HEK293 (cell line): Measurements from ENCODE around the gene C1orf167.

Experiments
- CTCF ChIA-PET: fragments of 350-600 bp; formaldehyde crosslinking; extraction: SDS; loops from one replicate; lab custom pipeline; 2021; ENCODE audit warnings: antibody characterized with exemption; lab: Yijun Ruan, JAX
- POLR2A ChIA-PET: fragments of 300-600 bp; formaldehyde crosslinking; extraction: SDS; loops from one replicate; lab custom pipeline; 2020; ENCODE audit warnings: antibody characterized with exemption, inconsistent platforms; lab: Yijun Ruan, JAX
- H3K27ac ChIP-seq: fragments of 200-500 bp; sonication (Bioruptor generic); 2 replicates; pipeline ENCODE4 v1.5.1; 2014; ENCODE audit warnings: low read depth, low read length, control low read depth, inconsistent platforms; ENCODE audit errors: extremely low read depth
- H3K36me3 ChIP-seq, 2 experiments: fragments of 200-500 bp in 1 of 2; sonication (Bioruptor generic) in 1 of 2; 1 replicate in 1 of 2; 2 replicates in 1 of 2; pipeline ENCODE4 v1.5.1; 2014 to 2017; ENCODE audit warnings: inconsistent platforms in 2 of 2, low read length in 2 of 2; ENCODE audit not compliant: control insufficient read depth in 2 of 2, insufficient read depth in 1 of 2
- H3K4me1 ChIP-seq: fragments of 200-500 bp; sonication (Bioruptor generic); 2 replicates; pipeline ENCODE4 v1.5.1; 2014; ENCODE audit warnings: mild to moderate bottlenecking, low read length, inconsistent platforms; ENCODE audit not compliant: control insufficient read depth, insufficient read depth
- H3K4me3 ChIP-seq: 2 replicates; pipeline ENCODE4 v1.5.1; 2011; ENCODE audit warnings: low read depth, mild to moderate bottlenecking, control low read depth, low read length, moderate library complexity
- H3K9me3 ChIP-seq: fragments of 200-500 bp; sonication (Bioruptor generic); 2 replicates; pipeline ENCODE4 v1.5.1; 2014; ENCODE audit warnings: low read depth, low read length, inconsistent platforms; ENCODE audit not compliant: control insufficient read depth, insufficient read depth
- EGR2 ChIP-seq: fragments of 450-650 bp; formaldehyde crosslinking; IDR thresholded peaks from 2 replicates; pipeline ENCODE4 v1.5.1; 2016; ENCODE audit warnings: low read depth, missing biosample characterization, missing genetic modification characterization
- GFI1B ChIP-seq: fragments of 450-650 bp; formaldehyde crosslinking; IDR thresholded peaks from 2 replicates; pipeline ENCODE4 v1.5.1; 2016; ENCODE audit warnings: missing biosample characterization, missing genetic modification characterization
- KLF9 ChIP-seq: fragments of 450-650 bp; formaldehyde crosslinking; IDR thresholded peaks from 2 replicates; pipeline ENCODE4 v1.5.1; 2016; ENCODE audit warnings: missing biosample characterization, missing genetic modification characterization, low read depth
- PRDM1 ChIP-seq: fragments of 450-650 bp; formaldehyde crosslinking; IDR thresholded peaks from 2 replicates; pipeline ENCODE4; 2016; ENCODE audit warnings: missing biosample characterization, missing genetic modification characterization
- SCRT2 ChIP-seq: fragments of 450-650 bp; formaldehyde crosslinking; IDR thresholded peaks from 2 replicates; pipeline ENCODE4 v1.5.1; 2016; ENCODE audit warnings: missing biosample characterization, missing genetic modification characterization
- YY1 ChIP-seq: fragments of 450-650 bp; formaldehyde crosslinking; IDR thresholded peaks from 2 replicates; pipeline ENCODE4 v1.5.1; 2018; ENCODE audit warnings: missing biosample characterization, missing genetic modification characterization
- ZBTB1 ChIP-seq: fragments of 450-650 bp; formaldehyde crosslinking; IDR thresholded peaks from 2 replicates; pipeline ENCODE4 v1.5.1; 2016; ENCODE audit warnings: missing biosample characterization, missing genetic modification characterization
- ZBTB48 ChIP-seq: fragments of 450-650 bp; formaldehyde crosslinking; IDR thresholded peaks from 2 replicates; pipeline ENCODE4 v1.5.1; 2016; ENCODE audit warnings: missing biosample characterization, missing genetic modification characterization
- ZIC2 ChIP-seq: fragments of 450-650 bp; formaldehyde crosslinking; IDR thresholded peaks from 2 replicates; pipeline ENCODE4 v1.5.1; 2016; ENCODE audit warnings: missing biosample characterization, missing genetic modification characterization
- ZNF114 ChIP-seq: fragments of 450-650 bp; formaldehyde crosslinking; IDR thresholded peaks from 2 replicates; pipeline ENCODE4 v1.5.0; 2017; ENCODE audit warnings: missing biosample characterization, missing genetic modification characterization
- ZNF121 ChIP-seq: fragments of 450-650 bp; formaldehyde crosslinking; IDR thresholded peaks from 2 replicates; pipeline ENCODE4 v1.5.1; 2016; ENCODE audit warnings: missing biosample characterization, missing genetic modification characterization
- ZNF140 ChIP-seq: fragments of 450-650 bp; formaldehyde crosslinking; IDR thresholded peaks from 2 replicates; pipeline ENCODE4 v1.5.1; 2016; ENCODE audit warnings: missing biosample characterization, missing genetic modification characterization
- ZNF184 ChIP-seq: fragments of 450-650 bp; IDR thresholded peaks from 2 replicates; pipeline ENCODE4 v1.5.1; 2018; ENCODE audit warnings: missing biosample characterization, mild to moderate bottlenecking, missing genetic modification characterization
- ZNF335 ChIP-seq: fragments of 450-650 bp; formaldehyde crosslinking; conservative IDR thresholded peaks from 2 replicates; pipeline ENCODE4 v1.5.1; 2016; ENCODE audit warnings: missing biosample characterization, missing genetic modification characterization
- ZNF416 ChIP-seq: fragments of 450-650 bp; formaldehyde crosslinking; IDR thresholded peaks from 2 replicates; pipeline ENCODE4 v1.5.1; 2016; ENCODE audit warnings: missing biosample characterization, missing genetic modification characterization
- ZNF514 ChIP-seq: fragments of 450-650 bp; formaldehyde crosslinking; IDR thresholded peaks from 2 replicates; pipeline ENCODE4 v1.5.1; 2016; ENCODE audit warnings: missing biosample characterization, missing genetic modification characterization
- ZNF544 ChIP-seq: fragments of 450-650 bp; formaldehyde crosslinking; IDR thresholded peaks from 2 replicates; pipeline ENCODE4 v1.5.0; 2017; ENCODE audit warnings: missing biosample characterization, missing genetic modification characterization
- ZNF624 ChIP-seq: fragments of 450-650 bp; formaldehyde crosslinking; IDR thresholded peaks from 2 replicates; pipeline ENCODE4 v1.5.1; 2017; ENCODE audit warnings: missing biosample characterization, missing genetic modification characterization
- ZNF626 ChIP-seq: fragments of 450-650 bp; sonication (Bioruptor Pico); formaldehyde crosslinking; IDR thresholded peaks from 2 replicates; pipeline ENCODE4 v1.5.1; 2018; ENCODE audit warnings: missing biosample characterization, missing genetic modification characterization, inconsistent platforms
- ZNF660 ChIP-seq: fragments of 450-650 bp; IDR thresholded peaks from 2 replicates; pipeline ENCODE4 v1.5.1; 2018; ENCODE audit warnings: missing biosample characterization, mild to moderate bottlenecking, missing genetic modification characterization
- ZNF707 ChIP-seq: fragments of 450-650 bp; formaldehyde crosslinking; IDR thresholded peaks from 2 replicates; pipeline ENCODE4 v1.5.1; 2016; ENCODE audit warnings: missing biosample characterization, missing genetic modification characterization
- ZNF747 ChIP-seq: fragments of 450-650 bp; formaldehyde crosslinking; IDR thresholded peaks from 2 replicates; pipeline ENCODE4 v1.5.1; 2016; ENCODE audit warnings: missing biosample characterization, missing genetic modification characterization
- ZNF830 ChIP-seq: fragments of 450-650 bp; IDR thresholded peaks from 2 replicates; pipeline ENCODE4 v1.5.0; 2018; ENCODE audit warnings: missing biosample characterization, missing genetic modification characterization, low read depth, mild to moderate bottlenecking, moderate library complexity
- TF ChIP-seq, protein P1 (sequence below): fragments of 450-650 bp; formaldehyde crosslinking; IDR thresholded peaks from 2 replicates; pipeline ENCODE4 v1.5.1; 2016; ENCODE audit warnings: missing biosample characterization, missing genetic modification characterization
- TF ChIP-seq, protein P2 (sequence below): fragments of 450-650 bp; formaldehyde crosslinking; IDR thresholded peaks from 2 replicates; pipeline ENCODE4 v1.5.1; 2016; ENCODE audit warnings: missing biosample characterization, missing genetic modification characterization
- TF ChIP-seq, protein P3 (sequence below): fragments of 450-650 bp; formaldehyde crosslinking; IDR thresholded peaks from 2 replicates; pipeline ENCODE4 v1.5.1; 2016; ENCODE audit warnings: missing biosample characterization, missing genetic modification characterization, low read depth
- TF ChIP-seq, protein P4 (sequence below): fragments of 450-650 bp; formaldehyde crosslinking; IDR thresholded peaks from 2 replicates; pipeline ENCODE4 v1.5.1; 2016; ENCODE audit warnings: missing biosample characterization, missing genetic modification characterization

Gene C1orf167

GRCh38 chr1:11740258-11741192 is 21.5 kb upstream of the C1orf167 start:
- H3K4me1 ChIP-seq = peaks cover 3% of the 10 kb centered on the region; the same call in 1 of the 2 replicates
- ChIA-PET CTCF (interaction anchor here (0.6 to 1.7 kb wide), 4 partner anchors 21 to 420 kb away, joined by 3 to 4 read pairs (median 4); no protein-coding TSS in a partner anchor), POLR2A (no interaction called here)

DNA sequence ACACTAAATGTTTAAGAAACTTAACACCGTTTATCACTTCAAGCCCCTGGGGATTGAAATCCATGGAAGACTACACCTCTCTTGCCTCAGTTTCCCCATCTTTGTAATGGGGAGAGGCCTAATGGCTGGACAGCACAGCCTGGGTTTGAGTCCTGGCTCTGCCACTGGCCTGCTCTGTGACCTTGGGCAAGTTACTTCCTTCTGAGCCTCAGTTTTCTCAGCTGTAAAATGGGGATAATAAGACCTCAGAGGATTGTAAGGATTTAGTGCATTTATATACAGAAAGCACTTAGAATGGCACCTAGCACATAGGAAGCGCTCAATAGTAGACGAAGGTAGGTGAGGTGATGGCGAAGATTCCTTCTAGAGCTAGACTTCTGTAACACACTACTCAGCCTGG is 20.5 kb upstream of the C1orf167 start:
- Histone ChIP-seq H3K27ac (no peak overlapping the region), H3K36me3 (peaks cover 0 to 12% of the 10 kb centered on the region in 2 experiments; a peak in 1 of 3 replicates), H3K9me3 (no peaks in the 10 kb centered on the region), H3K4me3 (no peak overlapping the region), H3K4me1 (peaks cover 3% of the 10 kb centered on the region; the same call in 1 of the 2 replicates)
- POLR2A ChIA-PET = no interaction called here
- CTCF ChIA-PET = interaction anchor here (0.6 to 1.7 kb wide), 3 partner anchors 21 to 90 kb away, joined by 3 to 4 read pairs (median 3); no protein-coding TSS in a partner anchor
- TF ChIP-seq EGR2 (no peak), ZNF626 (tag by site-specific recombination) (no peak), ZNF335 (tag by site-specific recombination) (no peak), ZNF140 (tag by site-specific recombination) (no peak), ZNF660 (tag by site-specific recombination) (no peak), GFI1B (tag by site-specific recombination) (no peak), ZNF416 (tag by site-specific recombination) (no peak), ZNF830 (tag by site-specific recombination) (no peak), PRDM1 (tag by site-specific recombination) (no peak), KLF9 (tag by site-specific recombination) (no peak), ZBTB48 (tag by site-specific recombination) (no peak), ZBTB1 (tag by site-specific recombination) (no peak), YY1 (tag by site-specific recombination) (no peak), ZNF514 (tag by site-specific recombination) (no peak)
- TF ChIP-seq, protein P1, sequence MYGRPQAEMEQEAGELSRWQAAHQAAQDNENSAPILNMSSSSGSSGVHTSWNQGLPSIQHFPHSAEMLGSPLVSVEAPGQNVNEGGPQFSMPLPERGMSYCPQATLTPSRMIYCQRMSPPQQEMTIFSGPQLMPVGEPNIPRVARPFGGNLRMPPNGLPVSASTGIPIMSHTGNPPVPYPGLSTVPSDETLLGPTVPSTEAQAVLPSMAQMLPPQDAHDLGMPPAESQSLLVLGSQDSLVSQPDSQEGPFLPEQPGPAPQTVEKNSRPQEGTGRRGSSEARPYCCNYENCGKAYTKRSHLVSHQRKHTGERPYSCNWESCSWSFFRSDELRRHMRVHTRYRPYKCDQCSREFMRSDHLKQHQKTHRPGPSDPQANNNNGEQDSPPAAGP (tag by site-specific recombination) = no peak
- TF ChIP-seq, protein P2, sequence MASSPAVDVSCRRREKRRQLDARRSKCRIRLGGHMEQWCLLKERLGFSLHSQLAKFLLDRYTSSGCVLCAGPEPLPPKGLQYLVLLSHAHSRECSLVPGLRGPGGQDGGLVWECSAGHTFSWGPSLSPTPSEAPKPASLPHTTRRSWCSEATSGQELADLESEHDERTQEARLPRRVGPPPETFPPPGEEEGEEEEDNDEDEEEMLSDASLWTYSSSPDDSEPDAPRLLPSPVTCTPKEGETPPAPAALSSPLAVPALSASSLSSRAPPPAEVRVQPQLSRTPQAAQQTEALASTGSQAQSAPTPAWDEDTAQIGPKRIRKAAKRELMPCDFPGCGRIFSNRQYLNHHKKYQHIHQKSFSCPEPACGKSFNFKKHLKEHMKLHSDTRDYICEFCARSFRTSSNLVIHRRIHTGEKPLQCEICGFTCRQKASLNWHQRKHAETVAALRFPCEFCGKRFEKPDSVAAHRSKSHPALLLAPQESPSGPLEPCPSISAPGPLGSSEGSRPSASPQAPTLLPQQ (tag by site-specific recombination) = no peak

More at GRCh38 chr1:11740258-11741192, 21.5 kb upstream of the C1orf167 start:
- no peak for TF ChIP-seq ZNF624 (tag by site-specific recombination)
- TF ChIP-seq SCRT2 (tag by site-specific recombination) = peak; percentile 40; the same call in 1 of the 2 replicates
- no peak for TF ChIP-seq ZNF747
- TF ChIP-seq, protein P3, sequence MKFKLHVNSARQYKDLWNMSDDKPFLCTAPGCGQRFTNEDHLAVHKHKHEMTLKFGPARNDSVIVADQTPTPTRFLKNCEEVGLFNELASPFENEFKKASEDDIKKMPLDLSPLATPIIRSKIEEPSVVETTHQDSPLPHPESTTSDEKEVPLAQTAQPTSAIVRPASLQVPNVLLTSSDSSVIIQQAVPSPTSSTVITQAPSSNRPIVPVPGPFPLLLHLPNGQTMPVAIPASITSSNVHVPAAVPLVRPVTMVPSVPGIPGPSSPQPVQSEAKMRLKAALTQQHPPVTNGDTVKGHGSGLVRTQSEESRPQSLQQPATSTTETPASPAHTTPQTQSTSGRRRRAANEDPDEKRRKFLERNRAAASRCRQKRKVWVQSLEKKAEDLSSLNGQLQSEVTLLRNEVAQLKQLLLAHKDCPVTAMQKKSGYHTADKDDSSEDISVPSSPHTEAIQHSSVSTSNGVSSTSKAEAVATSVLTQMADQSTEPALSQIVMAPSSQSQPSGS = peak; percentile 38; the same call in 1 of the 2 replicates
- TF ChIP-seq, protein P4, sequence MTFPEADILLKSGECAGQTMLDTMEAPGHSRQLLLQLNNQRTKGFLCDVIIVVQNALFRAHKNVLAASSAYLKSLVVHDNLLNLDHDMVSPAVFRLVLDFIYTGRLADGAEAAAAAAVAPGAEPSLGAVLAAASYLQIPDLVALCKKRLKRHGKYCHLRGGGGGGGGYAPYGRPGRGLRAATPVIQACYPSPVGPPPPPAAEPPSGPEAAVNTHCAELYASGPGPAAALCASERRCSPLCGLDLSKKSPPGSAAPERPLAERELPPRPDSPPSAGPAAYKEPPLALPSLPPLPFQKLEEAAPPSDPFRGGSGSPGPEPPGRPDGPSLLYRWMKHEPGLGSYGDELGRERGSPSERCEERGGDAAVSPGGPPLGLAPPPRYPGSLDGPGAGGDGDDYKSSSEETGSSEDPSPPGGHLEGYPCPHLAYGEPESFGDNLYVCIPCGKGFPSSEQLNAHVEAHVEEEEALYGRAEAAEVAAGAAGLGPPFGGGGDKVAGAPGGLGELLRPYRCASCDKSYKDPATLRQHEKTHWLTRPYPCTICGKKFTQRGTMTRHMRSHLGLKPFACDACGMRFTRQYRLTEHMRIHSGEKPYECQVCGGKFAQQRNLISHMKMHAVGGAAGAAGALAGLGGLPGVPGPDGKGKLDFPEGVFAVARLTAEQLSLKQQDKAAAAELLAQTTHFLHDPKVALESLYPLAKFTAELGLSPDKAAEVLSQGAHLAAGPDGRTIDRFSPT (tag by site-specific recombination) = no peak
- no peak for TF ChIP-seq ZNF184 (tag by site-specific recombination)
- TF ChIP-seq ZNF121 (tag by site-specific recombination) = no peak
- no peak for TF ChIP-seq ZNF707 (tag by site-specific recombination)
- TF ChIP-seq ZNF114 = no peak
- TF ChIP-seq ZNF544 (tag by site-specific recombination) = no peak
- TF ChIP-seq ZIC2 (tag by site-specific recombination) = peak; percentile 30; the same call in 1 of the 2 replicates
- Histone ChIP-seq H3K4me3 (no peak overlapping the region), H3K9me3 (no peaks in the 10 kb centered on the region), H3K36me3 (peaks cover 0 to 2% of the 10 kb centered on the region in 2 experiments; a peak in 1 of 3 replicates), H3K27ac (no peak overlapping the region)
